Measurements from ENCODE around the gene PHLDA3.

The PHLDA3 gene

DNA sequence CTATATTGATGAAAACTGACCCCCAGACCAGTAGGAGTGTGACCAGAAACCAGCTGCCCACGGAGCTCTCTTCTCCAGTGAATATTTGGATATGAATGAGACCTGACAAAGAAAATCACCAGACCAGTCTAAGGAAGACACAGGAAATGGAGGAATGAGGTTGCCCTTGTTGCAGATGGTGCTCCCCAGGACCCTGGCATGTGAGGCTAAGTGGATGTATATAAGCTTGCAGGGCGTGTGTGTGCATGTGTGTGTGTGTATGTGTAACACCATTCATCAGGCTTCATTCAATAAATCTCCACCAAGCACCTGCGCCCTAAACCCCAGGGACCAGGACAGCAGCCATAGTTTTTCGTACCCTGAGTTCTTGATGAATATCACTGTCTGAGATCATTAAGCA is 14.4 kb downstream of the PHLDA3 start:
- H3K27me3 ChIP-seq (ENCODE audit: control insufficient read depth, insufficient read depth, low read length), result no peaks in the 10 kb centered on the region
- H3K4me1 ChIP-seq (ENCODE audit: control insufficient read depth, insufficient read depth, low read length), result peaks cover 3% of the 10 kb centered on the region
- H3K27ac ChIP-seq (ENCODE audit: low read length), result no peak overlapping the region
- no peak for DNase-seq (ENCODE audit: low read depth, low spot score)
- no CpG with 5 or more reads among the region's 4 CpGs for WGBS (ENCODE audit: insufficient coverage, insufficient read length)
- no peak overlapping the region for H3K4me3 ChIP-seq (ENCODE audit: low read length)
- no peaks in the 10 kb centered on the region for H3K36me3 ChIP-seq (ENCODE audit: control insufficient read depth, insufficient read depth, low read length)
- H3K9me3 ChIP-seq (ENCODE audit: control insufficient read depth, insufficient read depth, low read length), result no peaks in the 10 kb centered on the region

GRCh38 chr1:201452866-201453265 is 16.1 kb downstream of the PHLDA3 start:
- DNase-seq (ENCODE audit: low read depth, low spot score), result no peak
- Histone ChIP-seq H3K36me3 (ENCODE audit: control insufficient read depth, insufficient read depth, low read length) (no peaks in the 10 kb centered on the region), H3K27ac (ENCODE audit: low read length) (no peak overlapping the region), H3K4me1 (ENCODE audit: control insufficient read depth, insufficient read depth, low read length) (peaks cover 9% of the 10 kb centered on the region), H3K9me3 (ENCODE audit: control insufficient read depth, insufficient read depth, low read length) (no peaks in the 10 kb centered on the region), H3K4me3 (ENCODE audit: low read length) (no peak overlapping the region), H3K27me3 (ENCODE audit: control insufficient read depth, insufficient read depth, low read length) (no peaks in the 10 kb centered on the region)
- no CpG with 5 or more reads among the region's 4 CpGs for WGBS (ENCODE audit: insufficient coverage, insufficient read length)

GRCh38 chr1:201450721-201451291 is 18.2 kb downstream of the PHLDA3 start:
- Histone ChIP-seq H3K9me3 (ENCODE audit: control insufficient read depth, insufficient read depth, low read length) (no peaks in the 10 kb centered on the region), H3K27ac (ENCODE audit: low read length) (no peak overlapping the region), H3K27me3 (ENCODE audit: control insufficient read depth, insufficient read depth, low read length) (no peaks in the 10 kb centered on the region), H3K36me3 (ENCODE audit: control insufficient read depth, insufficient read depth, low read length) (no peaks in the 10 kb centered on the region), H3K4me3 (ENCODE audit: low read length) (no peak overlapping the region), H3K4me1 (ENCODE audit: control insufficient read depth, insufficient read depth, low read length) (peaks cover 9% of the 10 kb centered on the region)
- DNase-seq (ENCODE audit: low read depth, low spot score), result no peak
- no CpG with 5 or more reads among the region's 12 CpGs for WGBS (ENCODE audit: insufficient coverage, insufficient read length)

- Histone ChIP-seq H3K4me3 (ENCODE audit: low read length) (no peak overlapping the region), H3K9me3 (ENCODE audit: control insufficient read depth, insufficient read depth, low read length) (no peaks in the 10 kb centered on the region), H3K36me3 (ENCODE audit: control insufficient read depth, insufficient read depth, low read length) (no peaks in the 10 kb centered on the region), H3K27ac (ENCODE audit: low read length) (no peak overlapping the region), H3K27me3 (ENCODE audit: control insufficient read depth, insufficient read depth, low read length) (no peaks in the 10 kb centered on the region), H3K4me1 (ENCODE audit: control insufficient read depth, insufficient read depth, low read length) (peaks cover 9% of the 10 kb centered on the region)
- no CpG with 5 or more reads among the region's 5 CpGs for WGBS (ENCODE audit: insufficient coverage, insufficient read length)
- DNase-seq (ENCODE audit: low read depth, low spot score), result no peak
Observed at GRCh38 chr1:201448990-201449389, 20.0 kb downstream of the PHLDA3 start.

DNA sequence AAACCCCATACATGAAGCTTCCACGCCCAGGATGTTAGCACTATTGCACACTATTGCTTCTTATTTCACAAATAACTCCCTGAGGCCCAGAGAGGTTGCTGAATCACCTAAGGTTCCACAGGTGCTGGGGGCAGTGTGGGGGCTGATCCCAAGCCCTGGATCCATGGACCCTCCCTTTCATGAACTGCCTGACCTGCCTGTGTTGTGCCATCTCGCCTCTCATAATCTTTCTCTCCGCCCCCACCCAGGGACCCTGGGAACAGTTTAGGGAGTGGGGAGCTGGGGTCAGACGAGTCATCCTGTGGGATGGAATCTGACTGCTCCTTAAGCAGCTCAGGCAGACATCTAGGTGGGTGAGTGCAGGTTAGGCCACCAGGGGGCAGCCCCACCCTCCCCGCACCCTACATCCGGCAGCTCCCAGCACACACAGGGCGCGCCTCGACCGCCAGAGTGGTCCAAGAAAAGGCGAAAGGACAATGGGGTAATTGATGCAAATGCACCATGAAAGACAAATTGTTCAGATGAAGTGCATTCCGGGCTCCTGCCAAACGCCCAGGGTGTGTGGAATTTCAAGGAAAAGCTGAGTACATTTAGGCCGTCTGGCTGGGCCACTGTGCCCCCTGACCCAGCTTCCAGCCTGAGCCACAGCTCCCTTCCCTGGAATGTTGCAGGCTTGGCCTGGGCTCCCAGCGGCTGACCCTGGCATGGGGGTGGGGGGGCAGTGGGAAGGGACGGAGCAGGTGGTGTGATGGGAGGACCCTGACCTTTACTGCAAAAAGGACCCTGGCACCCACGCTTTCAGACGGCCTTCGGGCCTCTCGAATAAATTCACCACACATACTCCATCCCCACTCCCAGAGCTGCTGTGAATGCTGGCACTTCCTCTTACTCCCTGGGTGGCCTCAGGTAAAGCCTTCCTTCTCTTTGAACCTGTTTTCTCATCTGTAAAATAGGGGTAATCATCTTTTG is 20.8 kb downstream of the PHLDA3 start:
- H3K4me1 ChIP-seq (ENCODE audit: control insufficient read depth, insufficient read depth, low read length), result peaks cover 9% of the 10 kb centered on the region
- H3K9me3 ChIP-seq (ENCODE audit: control insufficient read depth, insufficient read depth, low read length), result no peaks in the 10 kb centered on the region
- H3K27ac ChIP-seq (ENCODE audit: low read length), result no peak overlapping the region
- no peak overlapping the region for H3K4me3 ChIP-seq (ENCODE audit: low read length)
- no CpG with 5 or more reads among the region's 20 CpGs for WGBS (ENCODE audit: insufficient coverage, insufficient read length)
- H3K36me3 ChIP-seq (ENCODE audit: control insufficient read depth, insufficient read depth, low read length), result no peaks in the 10 kb centered on the region
- DNase-seq (ENCODE audit: low read depth, low spot score), result no peak
- no peaks in the 10 kb centered on the region for H3K27me3 ChIP-seq (ENCODE audit: control insufficient read depth, insufficient read depth, low read length)

- H3K36me3 ChIP-seq (ENCODE audit: control insufficient read depth, insufficient read depth, low read length), result no peaks in the 10 kb centered on the region
- no peak for DNase-seq (ENCODE audit: low read depth, low spot score)
- WGBS (ENCODE audit: insufficient coverage, insufficient read length), result no CpG with 5 or more reads among the region's 6 CpGs
- H3K27me3 ChIP-seq (ENCODE audit: control insufficient read depth, insufficient read depth, low read length), result no peaks in the 10 kb centered on the region
- no peak overlapping the region for H3K4me3 ChIP-seq (ENCODE audit: low read length)
- no peak overlapping the region for H3K27ac ChIP-seq (ENCODE audit: low read length)
- H3K4me1 ChIP-seq (ENCODE audit: control insufficient read depth, insufficient read depth, low read length), result peaks cover 6% of the 10 kb centered on the region
- H3K9me3 ChIP-seq (ENCODE audit: control insufficient read depth, insufficient read depth, low read length), result no peaks in the 10 kb centered on the region
Observed at GRCh38 chr1:201445310-201445709, 23.7 kb downstream of the PHLDA3 start.

- DNase-seq (ENCODE audit: low read depth, low spot score), result no peak
- H3K4me3 ChIP-seq (ENCODE audit: low read length), result no peak overlapping the region
- no peak overlapping the region for H3K27ac ChIP-seq (ENCODE audit: low read length)
- no peaks in the 10 kb centered on the region for H3K9me3 ChIP-seq (ENCODE audit: control insufficient read depth, insufficient read depth, low read length)
- no peaks in the 10 kb centered on the region for H3K36me3 ChIP-seq (ENCODE audit: control insufficient read depth, insufficient read depth, low read length)
- H3K4me1 ChIP-seq (ENCODE audit: control insufficient read depth, insufficient read depth, low read length), result peaks cover 6% of the 10 kb centered on the region
- WGBS (ENCODE audit: insufficient coverage, insufficient read length), result no CpG with 5 or more reads among the region's 4 CpGs
- no peaks in the 10 kb centered on the region for H3K27me3 ChIP-seq (ENCODE audit: control insufficient read depth, insufficient read depth, low read length)
Observed at GRCh38 chr1:201444792-201445191, 24.2 kb downstream of the PHLDA3 start.

DNA sequence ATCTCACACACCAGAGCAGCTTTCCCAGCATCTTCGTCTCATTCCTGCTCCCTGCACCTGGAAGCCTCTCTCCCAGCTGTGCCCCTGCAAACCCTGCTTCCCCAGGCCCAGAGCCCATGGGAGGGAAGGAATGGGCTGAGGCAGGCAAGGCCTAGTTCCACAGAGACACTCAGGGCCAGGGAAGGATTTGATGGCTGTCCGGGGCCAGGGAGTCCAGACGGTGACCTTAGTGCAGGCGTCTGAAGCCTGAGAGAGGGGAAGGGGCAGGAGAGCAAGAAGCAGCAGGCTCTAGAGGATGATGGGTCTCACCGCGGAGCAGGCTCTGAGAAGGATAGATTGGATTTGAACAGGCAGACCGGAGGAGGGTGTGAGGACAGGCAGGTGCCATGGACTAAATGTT is 25.2 kb downstream of the PHLDA3 start:
- no peak for DNase-seq (ENCODE audit: low read depth, low spot score)
- WGBS (ENCODE audit: insufficient coverage, insufficient read length), result no CpG with 5 or more reads among the region's 7 CpGs
- Histone ChIP-seq H3K27me3 (ENCODE audit: control insufficient read depth, insufficient read depth, low read length) (no peaks in the 10 kb centered on the region), H3K36me3 (ENCODE audit: control insufficient read depth, insufficient read depth, low read length) (no peaks in the 10 kb centered on the region), H3K4me3 (ENCODE audit: low read length) (no peak overlapping the region), H3K4me1 (ENCODE audit: control insufficient read depth, insufficient read depth, low read length) (0 out of 2 replicates have a peak, but pooled peaks cover 1% of the 10 kb centered on the region), H3K9me3 (ENCODE audit: control insufficient read depth, insufficient read depth, low read length) (no peaks in the 10 kb centered on the region), H3K27ac (ENCODE audit: low read length) (no peak overlapping the region)

GRCh38 chr1:201436969-201437368 is 32.0 kb downstream of the PHLDA3 start:
- Histone ChIP-seq H3K36me3 (ENCODE audit: control insufficient read depth, insufficient read depth, low read length) (no peaks in the 10 kb centered on the region), H3K4me3 (ENCODE audit: low read length) (no peak overlapping the region), H3K27me3 (ENCODE audit: control insufficient read depth, insufficient read depth, low read length) (no peaks in the 10 kb centered on the region), H3K27ac (ENCODE audit: low read length) (no peak overlapping the region), H3K9me3 (ENCODE audit: control insufficient read depth, insufficient read depth, low read length) (no peaks in the 10 kb centered on the region), H3K4me1 (ENCODE audit: control insufficient read depth, insufficient read depth, low read length) (no peaks in the 10 kb centered on the region; the same call in 1 of the 2 replicates)
- no peak for DNase-seq (ENCODE audit: low read depth, low spot score)
- WGBS (ENCODE audit: insufficient coverage, insufficient read length), result no CpG with 5 or more reads among the region's 3 CpGs

DNA sequence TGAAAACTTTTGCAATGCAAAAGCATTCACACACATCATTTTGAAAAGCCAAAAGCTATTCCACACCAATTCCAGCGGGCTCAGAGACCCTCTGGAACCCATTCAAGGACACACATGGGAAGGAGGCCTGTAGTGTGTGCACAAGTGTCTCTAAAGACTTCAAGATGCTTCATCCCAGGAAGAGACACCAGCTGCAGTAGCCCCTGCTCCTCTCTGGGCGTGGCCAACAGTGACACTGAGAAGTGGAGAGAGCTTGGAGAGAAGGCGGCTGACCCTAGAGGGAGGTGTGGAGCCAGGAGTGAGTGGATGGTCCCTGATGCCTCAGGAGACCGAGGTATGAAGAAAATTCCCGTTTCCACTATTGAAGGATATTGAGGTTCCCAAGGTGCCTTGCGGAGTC is 32.6 kb downstream of the PHLDA3 start:
- H3K27ac ChIP-seq (ENCODE audit: low read length), result no peak overlapping the region
- no CpG with 5 or more reads among the region's 6 CpGs for WGBS (ENCODE audit: insufficient coverage, insufficient read length)
- no peak overlapping the region for H3K4me3 ChIP-seq (ENCODE audit: low read length)
- no peaks in the 10 kb centered on the region for H3K9me3 ChIP-seq (ENCODE audit: control insufficient read depth, insufficient read depth, low read length)
- H3K36me3 ChIP-seq (ENCODE audit: control insufficient read depth, insufficient read depth, low read length), result no peaks in the 10 kb centered on the region
- peaks cover under 1% of the 10 kb centered on the region; the same call in 1 of the 2 replicates for H3K4me1 ChIP-seq (ENCODE audit: control insufficient read depth, insufficient read depth, low read length)
- no peaks in the 10 kb centered on the region for H3K27me3 ChIP-seq (ENCODE audit: control insufficient read depth, insufficient read depth, low read length)
- no peak for DNase-seq (ENCODE audit: low read depth, low spot score)

Data from iPS DF 6.9 (cell line).